ENCODE measurements around the gene RIMBP2.

Gene RIMBP2

GRCh38 chr12:130632642-130633041 is 83.5 kb downstream of the RIMBP2 start:
- Histone ChIP-seq H3K27me3 (peaks cover 0 to 5% (median 0%) of the 10 kb centered on the region in 11 experiments; a peak in 1 of 22 replicates), H3K4me3 (no peak overlapping the region), H3K36me3 (no peaks in the 10 kb centered on the region), H3K9me3 (replicated peaks in 1 of 11) (0 out of 22 replicates have a peak, but pooled peaks cover 0 to 4% (median 0%) of the 10 kb centered on the region in 11 experiments), H3K4me2 (no peak overlapping the region), H3K4me1 (peaks cover 0 to 14% (median 0%) of the 10 kb centered on the region in 10 experiments; a peak in 9 of 20 replicates), H3K27ac (no peak overlapping the region), H3K9ac (no peak overlapping the region), H4K20me1 (no peaks in the 10 kb centered on the region; a peak in 1 of 22 replicates)
- TF ChIP-seq Cebpa-rat (IDR thresholded peaks at IDR 0.05), result no peak

DNA sequence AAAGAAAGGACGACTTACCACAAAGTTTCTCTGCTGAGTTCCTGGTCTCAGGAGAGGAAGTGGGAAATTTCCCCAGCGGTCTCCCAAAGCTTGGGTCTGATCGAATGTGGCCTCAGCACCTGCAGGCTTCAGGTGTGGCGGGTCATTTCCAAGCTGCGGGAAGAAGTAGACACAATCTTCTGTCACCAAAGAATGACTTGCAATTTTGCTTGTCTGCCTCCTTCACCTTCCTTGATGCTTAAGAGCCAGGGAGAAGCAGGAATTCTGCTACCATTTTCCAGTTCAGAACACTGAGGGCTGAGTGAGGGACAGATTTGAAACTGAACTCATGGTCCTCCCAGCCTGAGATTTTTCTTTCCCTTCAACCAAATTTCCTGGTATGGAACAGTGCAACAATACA is 87.8 kb downstream of the RIMBP2 start:
- H3K4me1 ChIP-seq, result peaks cover 0 to 4% (median 0%) of the 10 kb centered on the region in 10 experiments; a peak in 3 of 20 replicates
- H4K20me1 ChIP-seq, result no peaks in the 10 kb centered on the region
- H3K36me3 ChIP-seq, result no peaks in the 10 kb centered on the region
- H3K9me3 ChIP-seq (replicated peaks in 1 of 11), result peaks cover 0 to 20% (median 7%) of the 10 kb centered on the region in 11 experiments; a peak in 7 of 22 replicates
- no peak overlapping the region for H3K9ac ChIP-seq
- H3K4me2 ChIP-seq, result no peak overlapping the region
- H3K27ac ChIP-seq, result no peak overlapping the region
- TF ChIP-seq Cebpa-rat (IDR thresholded peaks at IDR 0.05), result no peak
- H3K27me3 ChIP-seq, result peaks cover 0 to 1% (median 0%) of the 10 kb centered on the region in 11 experiments; a peak in 1 of 22 replicates
- no peak overlapping the region for H3K4me3 ChIP-seq

GRCh38 chr12:130627175-130627574 is 88.9 kb downstream of the RIMBP2 start:
- Histone ChIP-seq H3K27me3 (no peaks in the 10 kb centered on the region), H3K4me1 (no peaks in the 10 kb centered on the region; a peak in 1 of 20 replicates), H3K4me2 (no peak overlapping the region), H3K9me3 (replicated peaks in 1 of 11) (peaks cover 6 to 27% (median 13%) of the 10 kb centered on the region in 11 experiments; a peak in 18 of 22 replicates), H3K27ac (no peak overlapping the region), H3K4me3 (no peak overlapping the region), H3K9ac (no peak overlapping the region), H3K36me3 (no peaks in the 10 kb centered on the region), H4K20me1 (no peaks in the 10 kb centered on the region)
- no peak for TF ChIP-seq Cebpa-rat (IDR thresholded peaks at IDR 0.05)

DNA sequence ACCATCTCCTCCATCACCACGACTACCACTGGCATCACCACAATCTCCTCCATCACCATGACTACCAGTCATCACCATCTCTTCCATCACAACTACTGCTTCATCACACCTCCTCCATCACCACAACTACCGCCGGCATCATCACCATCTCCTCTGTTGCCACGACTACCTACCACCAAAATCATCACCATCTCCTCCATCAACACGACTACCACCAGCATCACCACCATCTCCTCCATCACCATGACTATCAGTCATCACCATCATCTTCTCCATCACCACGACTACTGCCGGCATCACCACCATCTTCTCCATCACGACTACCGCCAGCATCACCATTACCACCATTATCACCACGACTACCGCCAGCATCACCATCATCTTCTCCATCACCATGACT is 89.5 kb downstream of the RIMBP2 start:
- no peaks in the 10 kb centered on the region for H4K20me1 ChIP-seq
- no peak for TF ChIP-seq Cebpa-rat (IDR thresholded peaks at IDR 0.05)
- H3K9ac ChIP-seq, result no peak overlapping the region
- no peak overlapping the region for H3K4me2 ChIP-seq
- H3K36me3 ChIP-seq, result no peaks in the 10 kb centered on the region
- H3K4me3 ChIP-seq, result no peak overlapping the region
- H3K4me1 ChIP-seq, result no peaks in the 10 kb centered on the region; a peak in 1 of 20 replicates
- H3K27ac ChIP-seq, result no peak overlapping the region
- H3K9me3 ChIP-seq (replicated peaks in 1 of 11), result peaks cover 6 to 32% (median 13%) of the 10 kb centered on the region in 11 experiments; a peak in 18 of 22 replicates
- no peaks in the 10 kb centered on the region for H3K27me3 ChIP-seq

- H3K9ac ChIP-seq, result no peak overlapping the region
- H3K4me2 ChIP-seq, result no peak overlapping the region
- no peak overlapping the region for H3K27ac ChIP-seq
- no peaks in the 10 kb centered on the region for H3K36me3 ChIP-seq
- no peak for TF ChIP-seq Cebpa-rat (IDR thresholded peaks at IDR 0.05)
- peaks cover 6 to 36% (median 13%) of the 10 kb centered on the region in 11 experiments; a peak in 18 of 22 replicates for H3K9me3 ChIP-seq (replicated peaks in 1 of 11)
- no peaks in the 10 kb centered on the region for H3K27me3 ChIP-seq
- no peak overlapping the region for H3K4me3 ChIP-seq
- H3K4me1 ChIP-seq, result no peaks in the 10 kb centered on the region; a peak in 1 of 20 replicates
- no peaks in the 10 kb centered on the region for H4K20me1 ChIP-seq
Measured at GRCh38 chr12:130625201-130625600, 90.9 kb downstream of the RIMBP2 start.

- no peak overlapping the region for H3K4me2 ChIP-seq
- H3K9me3 ChIP-seq (replicated peaks in 1 of 11), result peaks cover 6 to 36% (median 13%) of the 10 kb centered on the region in 11 experiments; a peak in 18 of 22 replicates
- no peaks in the 10 kb centered on the region for H3K27me3 ChIP-seq
- no peak overlapping the region for H3K9ac ChIP-seq
- H3K36me3 ChIP-seq, result no peaks in the 10 kb centered on the region
- H3K4me3 ChIP-seq, result no peak overlapping the region
- H4K20me1 ChIP-seq, result no peaks in the 10 kb centered on the region
- H3K27ac ChIP-seq, result no peak overlapping the region
- no peak for TF ChIP-seq Cebpa-rat (IDR thresholded peaks at IDR 0.05)
- no peaks in the 10 kb centered on the region for H3K4me1 ChIP-seq
Measured at GRCh38 chr12:130622803-130623202, 93.3 kb downstream of the RIMBP2 start.

DNA sequence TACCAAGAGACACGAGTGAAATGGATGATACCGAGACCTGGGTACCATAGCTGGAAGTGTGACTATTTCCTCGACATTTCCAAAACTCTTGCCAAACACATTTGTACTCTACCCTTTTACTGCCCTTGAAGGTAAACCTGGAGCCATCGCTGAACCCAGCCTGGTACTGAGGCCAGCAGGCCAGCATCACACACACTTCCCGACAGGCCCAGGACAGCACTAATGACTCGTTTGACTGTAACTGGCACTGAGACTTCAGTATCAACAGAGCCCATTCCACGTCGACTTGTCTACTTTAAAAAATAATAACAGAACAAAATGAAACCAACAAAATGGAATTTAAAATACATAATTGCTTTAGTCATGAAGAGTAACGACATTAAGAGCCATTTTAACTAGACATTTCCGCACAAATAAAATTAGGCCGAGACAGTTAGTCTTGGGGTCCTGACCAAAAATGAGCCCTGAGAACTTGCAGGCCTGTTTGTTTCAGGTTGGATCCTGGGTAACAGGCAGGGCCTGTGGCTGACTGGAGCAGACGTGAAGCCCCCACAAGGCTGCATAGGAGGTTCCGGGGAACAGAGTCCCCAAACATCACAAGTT is 94.3 kb downstream of the RIMBP2 start:
- Histone ChIP-seq H3K4me2 (no peak overlapping the region), H3K9ac (no peak overlapping the region), H3K27ac (no peak overlapping the region), H3K4me1 (no peaks in the 10 kb centered on the region), H3K27me3 (no peaks in the 10 kb centered on the region), H3K4me3 (no peak overlapping the region), H3K36me3 (no peaks in the 10 kb centered on the region), H4K20me1 (no peaks in the 10 kb centered on the region), H3K9me3 (replicated peaks in 1 of 11) (peaks cover 6 to 28% (median 10%) of the 10 kb centered on the region in 11 experiments; a peak in 18 of 22 replicates)
- no peak for TF ChIP-seq Cebpa-rat (IDR thresholded peaks at IDR 0.05)

DNA sequence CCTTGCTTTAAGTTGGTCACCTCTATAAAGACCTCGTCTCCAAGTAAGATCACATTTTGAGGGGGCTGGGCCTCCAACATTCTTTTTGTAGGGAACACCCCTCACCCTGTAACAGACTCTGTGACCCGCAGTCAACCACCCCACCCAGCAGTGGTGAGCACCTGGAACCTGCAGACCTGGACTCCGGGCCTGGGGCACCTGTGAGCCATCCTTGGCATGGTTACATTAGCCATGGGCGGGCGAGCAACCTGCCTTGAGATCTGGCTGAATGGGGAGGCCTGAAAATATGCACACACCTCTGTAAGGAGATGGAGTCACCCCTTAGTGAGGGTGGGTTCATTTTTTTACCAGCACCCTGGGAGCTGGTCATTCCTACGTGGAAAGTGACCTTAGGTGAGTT is 95.3 kb downstream of the RIMBP2 start:
- no peak for TF ChIP-seq Cebpa-rat (IDR thresholded peaks at IDR 0.05)
- Histone ChIP-seq H3K27me3 (no peaks in the 10 kb centered on the region), H3K4me1 (no peaks in the 10 kb centered on the region), H3K27ac (no peak overlapping the region), H3K4me2 (no peak overlapping the region), H4K20me1 (no peaks in the 10 kb centered on the region), H3K9ac (no peak overlapping the region), H3K36me3 (no peaks in the 10 kb centered on the region), H3K4me3 (no peak overlapping the region), H3K9me3 (replicated peaks in 1 of 11) (peaks cover 6 to 22% (median 9%) of the 10 kb centered on the region in 11 experiments; a peak in 17 of 22 replicates)

GRCh38 chr12:130620281-130620680 is 95.8 kb downstream of the RIMBP2 start:
- TF ChIP-seq Cebpa-rat (IDR thresholded peaks at IDR 0.05), result no peak
- Histone ChIP-seq H3K4me2 (no peak overlapping the region), H3K9me3 (replicated peaks in 1 of 11) (peaks cover 6 to 22% (median 9%) of the 10 kb centered on the region in 11 experiments; a peak in 17 of 22 replicates), H3K36me3 (no peaks in the 10 kb centered on the region), H3K9ac (no peak overlapping the region), H3K27ac (no peak overlapping the region), H3K4me1 (no peaks in the 10 kb centered on the region), H3K4me3 (no peak overlapping the region), H3K27me3 (no peaks in the 10 kb centered on the region), H4K20me1 (no peaks in the 10 kb centered on the region)
